ENCODE measurements around the gene RAB44. TPM values are rescaled to one million over a fixed set of nuclear protein-coding genes. Genes with fewer than 3 reads are reported as not detected.

Gene RAB44
- total RNA-seq, 1 donor = not detected

DNA sequence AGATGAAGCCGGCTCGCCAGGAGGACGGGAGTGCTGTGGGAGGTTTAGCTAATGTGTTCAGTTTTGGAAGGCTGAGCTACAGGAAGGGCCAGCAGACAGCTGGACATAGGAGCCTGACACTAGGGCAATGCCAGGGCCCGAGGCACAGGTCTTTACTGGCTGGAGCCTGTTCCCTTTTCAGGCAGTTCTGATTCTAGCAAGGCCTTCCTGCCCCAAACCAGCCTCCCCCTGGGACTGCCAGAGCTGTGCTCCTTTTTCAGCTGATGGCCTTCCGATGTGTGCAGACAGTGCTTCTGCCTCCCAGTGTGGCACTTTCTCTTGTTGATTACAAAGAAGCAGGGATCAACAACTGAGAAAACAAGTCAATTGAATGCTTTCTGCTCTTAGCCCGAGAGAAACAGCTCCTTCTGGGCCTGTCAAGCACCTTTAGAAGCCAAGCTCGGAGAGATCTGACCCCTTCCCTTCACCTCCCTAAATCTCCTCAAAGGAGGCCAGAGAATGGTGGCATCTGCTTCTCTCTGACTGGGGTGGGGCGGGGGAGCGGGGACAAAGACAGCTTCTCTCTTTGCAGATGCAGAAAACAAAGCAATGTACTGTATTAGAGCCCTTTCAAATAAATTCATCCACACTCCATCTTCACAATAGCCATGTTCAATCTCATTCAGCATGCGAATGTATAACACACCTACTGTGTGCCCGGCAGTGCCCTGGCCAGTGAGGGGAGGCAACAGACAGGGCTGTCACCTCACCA lies 63.2 kb downstream of the RAB44 start:
- TF ChIP-seq, protein P1, sequence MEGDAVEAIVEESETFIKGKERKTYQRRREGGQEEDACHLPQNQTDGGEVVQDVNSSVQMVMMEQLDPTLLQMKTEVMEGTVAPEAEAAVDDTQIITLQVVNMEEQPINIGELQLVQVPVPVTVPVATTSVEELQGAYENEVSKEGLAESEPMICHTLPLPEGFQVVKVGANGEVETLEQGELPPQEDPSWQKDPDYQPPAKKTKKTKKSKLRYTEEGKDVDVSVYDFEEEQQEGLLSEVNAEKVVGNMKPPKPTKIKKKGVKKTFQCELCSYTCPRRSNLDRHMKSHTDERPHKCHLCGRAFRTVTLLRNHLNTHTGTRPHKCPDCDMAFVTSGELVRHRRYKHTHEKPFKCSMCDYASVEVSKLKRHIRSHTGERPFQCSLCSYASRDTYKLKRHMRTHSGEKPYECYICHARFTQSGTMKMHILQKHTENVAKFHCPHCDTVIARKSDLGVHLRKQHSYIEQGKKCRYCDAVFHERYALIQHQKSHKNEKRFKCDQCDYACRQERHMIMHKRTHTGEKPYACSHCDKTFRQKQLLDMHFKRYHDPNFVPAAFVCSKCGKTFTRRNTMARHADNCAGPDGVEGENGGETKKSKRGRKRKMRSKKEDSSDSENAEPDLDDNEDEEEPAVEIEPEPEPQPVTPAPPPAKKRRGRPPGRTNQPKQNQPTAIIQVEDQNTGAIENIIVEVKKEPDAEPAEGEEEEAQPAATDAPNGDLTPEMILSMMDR (IDR thresholded peaks at IDR 0.05; ENCODE audit: insufficient read depth, low read length) = no peak
- H3K4me3 ChIP-seq (ENCODE audit: low read depth, low read length) = no peak overlapping the region
- DNase-seq (ENCODE audit: low read depth) = no peak

DNA sequence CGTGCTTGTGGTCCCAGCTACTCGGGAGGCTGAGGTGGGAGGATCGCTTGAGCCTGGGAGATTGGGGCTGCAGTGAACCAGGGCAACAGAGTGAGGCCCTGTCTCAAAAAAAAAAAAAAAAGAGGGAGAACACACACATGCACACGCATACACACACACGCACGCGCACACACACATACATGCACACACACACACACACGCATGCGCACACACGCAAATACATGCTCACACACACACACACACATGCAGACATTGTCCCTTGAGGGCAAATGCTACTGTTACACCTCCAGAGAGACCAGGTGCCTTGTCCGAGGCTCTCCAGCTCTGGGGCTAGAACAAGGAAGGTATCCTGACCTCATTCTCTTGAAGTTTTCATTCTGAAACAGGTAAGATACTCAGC lies 64.5 kb downstream of the RAB44 start:
- no peak overlapping the region for H3K4me3 ChIP-seq (ENCODE audit: low read depth, low read length)
- no peak for DNase-seq (ENCODE audit: low read depth)
- TF ChIP-seq, protein P1 (IDR thresholded peaks at IDR 0.05; ENCODE audit: insufficient read depth, low read length) = no peak

DNA sequence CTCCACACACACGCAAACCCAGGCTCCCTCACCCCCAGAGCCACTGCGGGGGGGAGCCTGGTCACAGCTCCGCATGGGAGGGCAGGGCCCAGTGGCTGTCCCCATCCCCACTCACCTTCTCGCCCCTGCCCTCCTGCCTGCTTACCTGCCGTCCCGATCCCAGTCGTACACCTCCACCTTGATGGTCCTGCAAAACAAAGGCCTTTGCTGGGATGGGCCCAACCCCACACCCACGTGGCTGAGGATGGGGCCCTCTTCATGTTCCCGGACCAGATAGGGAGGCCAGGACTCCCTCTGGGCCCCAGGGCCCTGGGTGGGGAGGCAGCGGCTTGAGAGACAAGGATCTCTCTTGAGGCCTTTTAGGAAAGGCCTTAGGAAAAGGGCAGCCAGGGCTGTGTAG lies 67.6 kb downstream of the RAB44 start:
- TF ChIP-seq, protein P1 (IDR thresholded peaks at IDR 0.05; ENCODE audit: insufficient read depth, low read length) = no peak
- no peak for DNase-seq (ENCODE audit: low read depth)
- no peak overlapping the region for H3K4me3 ChIP-seq (ENCODE audit: low read depth, low read length)

DNA sequence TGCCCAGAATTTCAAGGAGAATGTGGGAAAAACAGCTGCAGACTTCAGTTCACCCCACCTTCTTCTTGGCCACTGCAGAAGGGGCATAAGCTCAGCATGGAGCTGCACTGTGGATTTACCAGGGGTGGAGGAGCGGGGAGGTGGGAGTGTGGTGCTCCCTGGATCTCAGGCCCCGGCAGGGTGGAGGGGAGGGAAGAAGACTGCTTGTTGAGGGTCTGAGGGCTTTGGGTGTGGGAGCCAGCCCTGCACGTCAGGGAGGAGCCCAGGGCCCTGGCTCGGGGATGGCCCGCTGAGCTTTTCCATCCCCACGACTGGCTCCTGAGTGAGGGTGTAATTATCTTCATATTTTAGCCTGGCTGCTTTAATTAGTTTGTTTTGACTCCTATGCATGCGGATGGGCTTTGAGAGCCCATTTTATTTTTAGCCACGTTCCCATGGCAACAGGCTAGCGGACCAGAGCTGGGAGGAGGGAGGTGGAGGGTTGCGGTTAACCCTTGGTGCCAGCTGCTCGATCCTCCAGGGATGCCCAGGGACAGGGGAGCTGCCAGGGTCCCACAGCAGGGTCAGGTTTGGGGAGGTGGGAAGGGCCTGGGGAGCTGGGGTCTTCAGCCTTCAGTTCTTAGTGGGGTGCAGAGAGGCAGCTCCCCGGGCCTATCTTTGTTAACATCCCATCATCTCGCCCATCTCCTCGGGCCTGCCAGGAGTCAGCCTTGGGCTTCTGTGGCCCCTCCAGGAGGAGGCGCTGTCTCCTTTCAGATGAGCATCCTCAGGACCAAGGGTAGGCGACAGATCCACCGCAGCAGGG lies 68.2 kb downstream of the RAB44 start:
- H3K4me3 ChIP-seq (ENCODE audit: low read depth, low read length) = no peak overlapping the region
- TF ChIP-seq, protein P1 (IDR thresholded peaks at IDR 0.05; ENCODE audit: insufficient read depth, low read length) = peak; percentile 97
- DNase-seq (ENCODE audit: low read depth) = peak; percentile 88

DNA sequence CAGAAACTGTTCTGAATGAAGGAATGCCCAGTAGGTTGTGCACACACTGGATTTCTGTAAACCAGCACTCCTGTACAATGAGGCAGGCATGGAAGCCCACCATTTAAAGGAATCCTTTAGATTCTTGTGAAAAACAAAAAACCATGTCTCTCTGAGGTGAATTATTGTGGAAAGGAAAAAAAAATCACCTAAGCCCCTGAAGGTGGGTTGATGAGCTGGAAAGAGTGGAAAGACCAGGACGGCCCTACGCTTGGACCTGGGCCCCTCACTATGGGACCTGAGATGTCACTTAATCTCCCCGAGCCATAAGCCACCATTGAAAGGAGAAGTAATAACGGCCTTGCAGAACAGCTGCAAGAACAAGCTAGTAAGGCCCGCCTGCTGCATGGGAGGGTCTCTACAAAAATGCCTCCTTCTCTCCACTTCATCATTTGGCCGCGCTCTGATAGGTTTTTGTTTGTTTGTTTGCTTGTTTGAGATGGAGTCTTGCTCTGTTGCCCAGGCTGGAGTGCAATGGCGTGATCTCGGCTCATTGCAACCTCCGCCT lies 68.8 kb downstream of the RAB44 start:
- TF ChIP-seq, protein P1 (IDR thresholded peaks at IDR 0.05; ENCODE audit: insufficient read depth, low read length) = no peak
- no peak for DNase-seq (ENCODE audit: low read depth)

DNA sequence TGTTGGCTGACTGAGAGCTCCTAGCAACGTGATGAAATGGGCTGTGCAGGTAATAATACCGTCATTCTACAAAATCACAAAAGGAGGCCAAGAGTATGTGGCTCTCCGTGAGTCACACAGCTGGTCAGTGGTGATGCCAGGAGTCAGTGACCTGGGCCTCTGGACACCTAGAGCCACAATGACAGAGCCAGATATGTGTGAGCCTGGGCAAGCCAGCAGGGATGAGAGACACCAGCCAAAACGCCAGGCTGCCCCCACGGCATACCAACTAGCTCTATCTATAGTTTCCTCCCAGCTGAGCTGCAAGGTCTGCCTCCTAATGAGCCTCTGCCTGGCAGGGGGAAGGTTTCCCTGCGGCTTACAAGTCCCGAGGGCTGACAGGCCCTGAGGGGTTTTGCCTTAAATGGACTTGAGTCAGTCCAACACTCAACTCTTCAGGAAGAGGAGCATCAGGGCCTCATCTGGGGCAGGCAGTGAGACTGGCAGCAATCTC lies 71.6 kb downstream of the RAB44 start:
- H3K4me3 ChIP-seq (ENCODE audit: low read depth, low read length) = no peak overlapping the region
- DNase-seq (ENCODE audit: low read depth) = no peak
- TF ChIP-seq, protein P1 (IDR thresholded peaks at IDR 0.05; ENCODE audit: insufficient read depth, low read length) = no peak

More for the DNA sequence above, 68.8 kb downstream of the RAB44 start:
- H3K4me3 ChIP-seq (ENCODE audit: low read depth, low read length) = no peak overlapping the region

Measured in fibroblast of the aortic adventitia (primary cell).